GM10266 (cell line): ENCODE results near the gene KIF13A.
"Not testable (repeated sequence)": the region's sequence is repeated elsewhere in the genome, so short reads cannot be mapped to it uniquely, and the experiment has no call there.

Source experiments
- DNase-seq: peaks from one replicate; pipeline ENCODE4 v3.0.0; 2012; ENCODE audit errors: extremely low spot score
- CTCF ChIP-seq: IDR thresholded peaks from 2 replicates; pipeline ENCODE4 v1.5.1; 2012; ENCODE audit warnings: mild to moderate bottlenecking, low read depth; ENCODE audit not compliant: control insufficient read depth, insufficient read depth; ENCODE audit errors: missing control alignments

Gene KIF13A

GRCh38 chr6:17894905-17895304, 92.5 kb downstream of the KIF13A start:
- DNase-seq = no peak
- TF ChIP-seq CTCF = no peak

GRCh38 chr6:17894191-17894590, 93.2 kb downstream of the KIF13A start:
- no peak for DNase-seq
- TF ChIP-seq CTCF = no peak

- DNase-seq = no peak
- TF ChIP-seq CTCF = no peak
Measured at GRCh38 chr6:17892097-17892686, 95.2 kb downstream of the KIF13A start.

GRCh38 chr6:17890309-17890708, 97.1 kb downstream of the KIF13A start:
- no peak for TF ChIP-seq CTCF
- no peak for DNase-seq

- DNase-seq = not testable (repeated sequence)
Measured at GRCh38 chr6:17889777-17890176, 97.7 kb downstream of the KIF13A start.

- TF ChIP-seq CTCF = no peak
- no peak for DNase-seq
Measured at GRCh38 chr6:17886891-17887290, 100.5 kb downstream of the KIF13A start.

GRCh38 chr6:17885889-17886576, 101.4 kb downstream of the KIF13A start:
- DNase-seq = no peak

More at GRCh38 chr6:17885889-17886576, 101.4 kb downstream of the KIF13A start:
- TF ChIP-seq CTCF = no peak
